Measurements from ENCODE around the gene ING5.

The ING5 gene

DNA sequence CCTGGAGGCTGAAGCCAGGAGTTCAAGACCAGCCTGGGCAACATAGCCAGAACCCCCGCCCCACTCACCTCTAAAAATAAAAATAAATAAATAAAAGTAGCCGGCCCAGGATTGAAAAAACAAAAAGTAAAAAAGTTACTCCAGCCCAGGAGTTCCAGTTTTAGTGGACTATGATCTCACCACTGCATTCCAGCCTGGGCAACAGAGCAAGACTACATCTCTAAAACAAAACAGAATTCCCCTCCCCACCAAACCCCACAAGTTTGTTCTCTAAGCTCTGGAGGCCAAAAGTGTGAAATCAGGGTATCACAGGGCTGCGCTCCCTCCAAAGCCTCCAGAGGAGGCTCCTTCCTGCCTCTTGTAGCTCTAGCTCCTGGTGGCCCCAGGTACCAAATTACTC, 34.3 kb downstream of the ING5 start:
- H3K27me3 ChIP-seq (replicated peaks; ENCODE audit: control insufficient read depth, insufficient read depth, low read length) = no peaks in the 10 kb centered on the region
- H3K36me3 ChIP-seq (ENCODE audit: control insufficient read depth, insufficient read depth, low read length) = peaks cover 2% of the 10 kb centered on the region
- no peak for DNase-seq (ENCODE audit: extremely low read depth, insufficient read length)
- H3K4me3 ChIP-seq (replicated peaks; ENCODE audit: low read depth, low read length) = no peak overlapping the region
- TF ChIP-seq, protein P1, sequence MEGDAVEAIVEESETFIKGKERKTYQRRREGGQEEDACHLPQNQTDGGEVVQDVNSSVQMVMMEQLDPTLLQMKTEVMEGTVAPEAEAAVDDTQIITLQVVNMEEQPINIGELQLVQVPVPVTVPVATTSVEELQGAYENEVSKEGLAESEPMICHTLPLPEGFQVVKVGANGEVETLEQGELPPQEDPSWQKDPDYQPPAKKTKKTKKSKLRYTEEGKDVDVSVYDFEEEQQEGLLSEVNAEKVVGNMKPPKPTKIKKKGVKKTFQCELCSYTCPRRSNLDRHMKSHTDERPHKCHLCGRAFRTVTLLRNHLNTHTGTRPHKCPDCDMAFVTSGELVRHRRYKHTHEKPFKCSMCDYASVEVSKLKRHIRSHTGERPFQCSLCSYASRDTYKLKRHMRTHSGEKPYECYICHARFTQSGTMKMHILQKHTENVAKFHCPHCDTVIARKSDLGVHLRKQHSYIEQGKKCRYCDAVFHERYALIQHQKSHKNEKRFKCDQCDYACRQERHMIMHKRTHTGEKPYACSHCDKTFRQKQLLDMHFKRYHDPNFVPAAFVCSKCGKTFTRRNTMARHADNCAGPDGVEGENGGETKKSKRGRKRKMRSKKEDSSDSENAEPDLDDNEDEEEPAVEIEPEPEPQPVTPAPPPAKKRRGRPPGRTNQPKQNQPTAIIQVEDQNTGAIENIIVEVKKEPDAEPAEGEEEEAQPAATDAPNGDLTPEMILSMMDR (IDR thresholded peaks at IDR 0.05; ENCODE audit: insufficient read depth, low read length, poor library complexity, severe bottlenecking) = no peak

DNA sequence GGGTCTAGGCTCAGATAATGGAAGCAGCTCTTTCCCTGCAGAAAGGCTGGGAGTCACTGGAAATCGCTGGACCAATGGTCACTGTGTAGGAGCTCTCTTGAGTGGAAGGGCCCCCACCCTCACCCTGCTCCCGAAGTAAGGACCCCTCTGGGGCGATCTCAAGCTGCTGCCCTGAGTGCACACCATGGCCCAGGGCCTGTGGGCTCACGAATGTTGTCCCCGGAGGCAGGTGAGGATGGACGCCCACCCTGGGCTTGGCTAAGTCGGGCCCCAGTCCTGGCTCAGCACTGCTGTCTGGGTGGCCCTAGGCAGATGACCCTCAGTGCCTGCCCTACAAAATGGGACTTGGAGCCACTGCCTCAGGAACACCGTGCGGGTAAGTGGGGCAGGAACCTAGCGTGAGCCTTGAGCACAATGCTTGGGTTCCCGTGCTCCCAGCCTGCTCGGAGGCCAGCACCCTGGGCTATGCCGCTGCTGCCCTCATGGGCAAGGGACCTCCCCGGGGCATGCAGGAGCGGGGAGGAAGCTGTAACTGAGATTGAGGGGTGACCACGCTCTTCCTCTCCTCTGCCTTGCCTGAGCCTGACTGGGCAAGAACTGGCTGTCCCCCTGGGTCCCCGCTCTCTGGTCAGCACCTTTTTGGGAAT, 36.3 kb downstream of the ING5 start:
- Histone ChIP-seq H3K36me3 (ENCODE audit: control insufficient read depth, insufficient read depth, low read length) (peaks cover 2% of the 10 kb centered on the region), H3K4me3 (replicated peaks; ENCODE audit: low read depth, low read length) (no peak overlapping the region), H3K27me3 (replicated peaks; ENCODE audit: control insufficient read depth, insufficient read depth, low read length) (no peaks in the 10 kb centered on the region)
- TF ChIP-seq, protein P1 (IDR thresholded peaks at IDR 0.05; ENCODE audit: insufficient read depth, low read length, poor library complexity, severe bottlenecking) = no peak
- DNase-seq (ENCODE audit: extremely low read depth, insufficient read length) = no peak

DNA sequence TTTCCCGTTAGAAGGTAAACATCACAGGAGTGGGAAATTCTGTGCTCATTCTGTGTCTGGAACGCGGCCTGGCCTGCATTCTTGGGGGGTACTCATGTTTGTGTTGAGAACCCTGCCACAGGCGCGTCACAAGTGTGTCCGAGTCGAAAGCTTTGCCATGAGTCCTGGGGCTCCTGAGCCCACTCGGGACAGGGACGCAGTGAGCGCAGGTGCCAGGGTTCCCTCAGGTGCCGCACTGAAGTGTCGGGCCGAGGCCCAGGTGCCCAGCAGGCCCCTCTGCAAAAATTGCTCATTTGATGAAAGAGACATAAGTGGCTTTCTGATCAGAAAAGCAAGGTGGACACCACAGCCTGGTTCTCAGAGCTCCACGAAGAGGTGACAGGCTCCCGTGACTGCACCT, 37.3 kb downstream of the ING5 start:
- no peak overlapping the region for H3K4me3 ChIP-seq (replicated peaks; ENCODE audit: low read depth, low read length)
- TF ChIP-seq, protein P1 (IDR thresholded peaks at IDR 0.05; ENCODE audit: insufficient read depth, low read length, poor library complexity, severe bottlenecking) = no peak

DNA sequence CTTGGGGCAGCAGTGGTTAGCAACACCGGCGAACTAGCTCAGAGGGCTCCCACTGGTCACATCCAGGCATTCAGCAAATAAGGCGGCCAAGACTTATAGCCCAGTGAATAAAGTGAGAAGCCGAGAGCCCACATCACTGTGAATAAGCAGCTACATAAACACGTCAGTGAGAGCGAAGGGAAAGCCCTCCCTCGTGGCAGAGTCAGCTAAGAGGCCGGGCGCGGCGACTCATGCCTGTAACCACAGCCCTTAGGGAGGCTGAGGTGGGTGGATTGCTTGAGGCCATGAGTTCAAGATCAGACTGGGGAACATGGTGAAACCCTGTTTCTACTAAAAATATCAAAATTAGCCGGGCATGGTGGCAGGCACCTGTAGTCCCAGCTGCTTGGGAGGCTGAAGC, 37.8 kb downstream of the ING5 start:
- Histone ChIP-seq H3K27me3 (replicated peaks; ENCODE audit: control insufficient read depth, insufficient read depth, low read length) (no peaks in the 10 kb centered on the region), H3K36me3 (ENCODE audit: control insufficient read depth, insufficient read depth, low read length) (peaks cover 10% of the 10 kb centered on the region), H3K4me3 (replicated peaks; ENCODE audit: low read depth, low read length) (no peak overlapping the region)
- TF ChIP-seq, protein P1 (IDR thresholded peaks at IDR 0.05; ENCODE audit: insufficient read depth, low read length, poor library complexity, severe bottlenecking) = no peak
- no peak for DNase-seq (ENCODE audit: extremely low read depth, insufficient read length)

More for the DNA sequence above, 37.3 kb downstream of the ING5 start:
- Histone ChIP-seq H3K36me3 (ENCODE audit: control insufficient read depth, insufficient read depth, low read length) (peaks cover 7% of the 10 kb centered on the region), H3K27me3 (replicated peaks; ENCODE audit: control insufficient read depth, insufficient read depth, low read length) (no peaks in the 10 kb centered on the region)
- no peak for DNase-seq (ENCODE audit: extremely low read depth, insufficient read length)

DNA sequence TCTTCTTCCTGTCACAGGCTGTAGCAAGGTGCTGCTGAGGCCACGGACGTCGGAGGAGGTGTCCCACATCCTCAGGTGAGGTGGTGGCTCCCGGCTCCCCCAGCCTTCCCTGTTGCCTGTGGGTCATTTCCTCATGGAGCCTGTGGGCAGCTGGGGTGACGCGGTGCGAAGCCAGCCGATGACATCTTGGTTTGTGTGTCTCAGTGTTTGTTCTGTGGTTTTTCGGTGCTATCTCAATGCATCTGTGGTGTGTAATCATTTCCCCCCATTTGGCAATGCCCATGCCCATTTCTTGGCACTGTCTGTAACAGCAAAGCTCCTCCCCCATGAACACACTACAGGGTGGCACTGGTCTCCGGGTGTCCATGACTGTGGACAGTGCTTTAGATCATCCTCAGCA, 39.2 kb downstream of the ING5 start:
- DNase-seq (ENCODE audit: extremely low read depth, insufficient read length) = no peak
- Histone ChIP-seq H3K36me3 (ENCODE audit: control insufficient read depth, insufficient read depth, low read length) (peaks cover 10% of the 10 kb centered on the region), H3K4me3 (replicated peaks; ENCODE audit: low read depth, low read length) (no peak overlapping the region), H3K27me3 (replicated peaks; ENCODE audit: control insufficient read depth, insufficient read depth, low read length) (no peaks in the 10 kb centered on the region)
- TF ChIP-seq, protein P1 (IDR thresholded peaks at IDR 0.05; ENCODE audit: insufficient read depth, low read length, poor library complexity, severe bottlenecking) = no peak

All from GM06990 (cell line).